Thyroid gland (tissue), 4 donors: ENCODE results near the gene CPT1C.

Experiments used
- POLR2A ChIP-seq, 2 donors: fragments of 450-650 bp; IDR thresholded peaks; one replicate each; pipeline ENCODE4 v1.6.1; 2017; ENCODE audit warnings: antibody characterized with exemption in 2 of 2, mild to moderate bottlenecking in 2 of 2, moderate library complexity in 1 of 2
- TF ChIP-seq, protein P1 (sequence below), 6 experiments: fragments of 200-600 bp in 3 of 6; fragments of 450-650 bp in 3 of 6; sonication (generic) in 3 of 6; IDR thresholded peaks; one replicate each; pipeline ENCODE4 v1.5.1; 2016 to 2019; ENCODE audit warnings: antibody characterized with exemption in 6 of 6, mild to moderate bottlenecking in 2 of 6, inconsistent platforms in 1 of 6, moderate library complexity in 1 of 6

DNA sequence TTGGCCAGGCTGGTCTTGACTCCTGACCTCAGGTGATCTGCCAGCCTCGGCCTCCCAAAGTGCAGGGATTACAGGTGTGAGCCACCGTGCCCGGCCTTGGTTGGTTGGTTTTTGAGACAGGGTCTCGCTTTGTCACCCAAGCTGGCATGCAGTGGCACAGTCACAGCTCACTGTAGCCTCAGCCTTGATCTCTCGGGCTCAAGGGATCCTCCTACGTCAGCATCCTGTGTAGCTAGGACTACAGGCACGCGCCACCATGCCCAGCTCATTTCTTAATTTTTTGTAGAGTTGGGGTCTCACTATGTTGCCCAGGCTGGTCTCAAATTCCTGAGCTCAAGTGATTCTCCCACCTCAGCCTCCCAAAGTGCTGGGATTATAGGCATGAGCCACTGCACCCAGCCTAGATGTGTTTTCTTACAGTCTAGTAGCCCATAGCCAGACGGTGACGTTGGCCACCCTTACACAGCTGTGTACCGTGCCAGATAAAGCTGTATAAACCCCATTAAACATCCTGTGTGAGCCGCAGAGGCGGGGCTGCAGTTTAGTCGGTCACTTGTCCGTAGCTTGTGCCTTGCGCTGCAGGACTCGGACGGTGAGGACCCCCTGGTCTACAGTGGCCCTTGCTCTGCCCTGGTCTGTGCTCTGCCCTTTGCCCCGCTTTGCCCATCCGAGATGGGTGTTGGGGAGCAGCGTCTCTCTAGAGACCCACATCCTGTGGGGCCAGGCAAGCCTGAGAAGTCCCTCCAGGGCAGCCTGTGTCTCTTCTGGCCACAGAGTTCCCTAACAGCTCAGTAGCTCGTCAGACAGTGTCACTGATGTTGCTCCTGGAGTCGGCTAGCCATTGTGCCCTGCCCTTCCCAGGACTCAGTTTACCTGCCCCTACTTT is 35.1 kb upstream of the CPT1C start:
- no peak for TF ChIP-seq POLR2A (IDR thresholded peaks at IDR 0.05)
- TF ChIP-seq, protein P1, sequence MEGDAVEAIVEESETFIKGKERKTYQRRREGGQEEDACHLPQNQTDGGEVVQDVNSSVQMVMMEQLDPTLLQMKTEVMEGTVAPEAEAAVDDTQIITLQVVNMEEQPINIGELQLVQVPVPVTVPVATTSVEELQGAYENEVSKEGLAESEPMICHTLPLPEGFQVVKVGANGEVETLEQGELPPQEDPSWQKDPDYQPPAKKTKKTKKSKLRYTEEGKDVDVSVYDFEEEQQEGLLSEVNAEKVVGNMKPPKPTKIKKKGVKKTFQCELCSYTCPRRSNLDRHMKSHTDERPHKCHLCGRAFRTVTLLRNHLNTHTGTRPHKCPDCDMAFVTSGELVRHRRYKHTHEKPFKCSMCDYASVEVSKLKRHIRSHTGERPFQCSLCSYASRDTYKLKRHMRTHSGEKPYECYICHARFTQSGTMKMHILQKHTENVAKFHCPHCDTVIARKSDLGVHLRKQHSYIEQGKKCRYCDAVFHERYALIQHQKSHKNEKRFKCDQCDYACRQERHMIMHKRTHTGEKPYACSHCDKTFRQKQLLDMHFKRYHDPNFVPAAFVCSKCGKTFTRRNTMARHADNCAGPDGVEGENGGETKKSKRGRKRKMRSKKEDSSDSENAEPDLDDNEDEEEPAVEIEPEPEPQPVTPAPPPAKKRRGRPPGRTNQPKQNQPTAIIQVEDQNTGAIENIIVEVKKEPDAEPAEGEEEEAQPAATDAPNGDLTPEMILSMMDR (IDR thresholded peaks at IDR 0.05): no peak
